Measurements from ENCODE around the gene C15orf61.

The C15orf61 gene

GRCh38 chr15:67521029-67521782 lies at the start of gene C15orf61:
Gene C15orf61, plus strand, starts transcription at chr15:67521131. Its CDS starts 118 bp downstream, at chr15:67521249.
- DNase-seq = peak; percentile 88

DNA sequence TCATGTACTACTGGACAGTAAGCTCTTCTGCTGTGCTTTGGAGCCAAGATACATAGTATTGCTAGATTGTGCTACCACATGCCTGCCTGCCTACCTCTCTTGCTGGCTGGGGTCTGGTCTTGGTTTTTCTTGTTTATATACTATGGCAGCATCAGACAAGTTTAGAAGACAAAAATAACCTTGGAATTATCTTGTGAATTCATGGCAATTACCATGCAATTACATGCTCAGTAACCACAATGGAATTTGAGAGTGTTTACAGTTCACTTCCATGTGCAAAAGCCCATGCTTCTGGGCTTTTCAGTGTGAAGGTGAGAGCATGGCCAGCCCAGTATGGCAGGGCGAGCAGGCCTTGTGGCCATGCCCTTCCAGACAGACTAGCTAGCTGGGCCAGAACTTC lies 48.0 kb upstream of the C15orf61 start:
- no peak for DNase-seq

DNA sequence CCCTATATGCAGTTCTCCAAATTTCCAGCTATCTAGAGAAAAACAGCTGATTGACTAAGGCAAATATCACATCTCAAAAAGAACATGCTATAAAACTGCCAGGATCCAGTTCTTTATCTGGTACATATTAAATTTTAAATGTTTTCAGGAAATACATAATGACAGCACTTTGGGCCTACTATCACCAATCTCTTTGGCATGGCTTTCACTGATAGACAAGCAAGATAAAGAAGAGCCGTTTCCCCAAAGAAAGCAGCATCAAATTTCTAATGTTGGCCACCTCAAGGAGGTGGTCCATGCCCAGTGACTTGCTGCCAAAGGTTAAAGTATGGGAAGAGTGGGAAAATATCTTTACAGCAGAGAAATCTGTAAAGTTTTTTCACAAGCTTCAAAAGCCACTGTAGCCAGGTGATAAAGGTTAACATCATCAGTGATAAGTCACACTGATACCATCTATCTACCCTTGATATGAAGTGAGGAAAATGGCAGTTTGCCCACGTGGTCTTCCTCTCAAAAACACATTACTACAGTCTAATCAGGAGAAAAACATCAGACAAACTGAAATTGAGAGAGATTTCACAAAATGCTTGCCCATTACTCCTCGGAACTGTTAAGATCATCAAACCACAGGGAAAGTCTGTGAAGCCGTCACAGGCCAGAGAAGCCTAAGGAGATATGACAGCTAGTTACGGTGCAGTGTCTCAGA lies 46.4 kb upstream of the C15orf61 start:
- DNase-seq = no peak

- no peak for DNase-seq
These were observed 41.0 kb upstream of the C15orf61 start for GRCh38 chr15:67479781-67480505.

DNA sequence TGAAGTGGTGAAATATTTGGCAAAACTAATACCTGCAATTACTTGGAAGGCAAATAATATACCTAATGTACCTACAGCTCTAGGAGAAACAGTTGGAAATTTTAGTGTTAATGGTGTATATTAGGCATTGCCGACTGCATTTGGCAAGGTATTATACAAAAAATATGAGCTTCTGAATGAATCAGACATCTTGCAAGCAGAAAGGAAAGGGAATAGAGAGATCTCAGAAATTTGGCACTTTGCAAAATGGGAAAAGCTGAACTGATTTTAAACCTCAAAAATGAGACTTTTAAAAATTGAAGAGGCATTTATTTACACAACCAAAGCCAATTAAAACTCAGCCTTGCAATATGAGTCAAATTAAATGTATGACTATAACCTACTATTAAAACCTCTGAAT lies 40.2 kb upstream of the C15orf61 start:
- no peak for DNase-seq

GRCh38 chr15:67481680-67482079 lies 39.3 kb upstream of the C15orf61 start:
- DNase-seq = no peak

DNA sequence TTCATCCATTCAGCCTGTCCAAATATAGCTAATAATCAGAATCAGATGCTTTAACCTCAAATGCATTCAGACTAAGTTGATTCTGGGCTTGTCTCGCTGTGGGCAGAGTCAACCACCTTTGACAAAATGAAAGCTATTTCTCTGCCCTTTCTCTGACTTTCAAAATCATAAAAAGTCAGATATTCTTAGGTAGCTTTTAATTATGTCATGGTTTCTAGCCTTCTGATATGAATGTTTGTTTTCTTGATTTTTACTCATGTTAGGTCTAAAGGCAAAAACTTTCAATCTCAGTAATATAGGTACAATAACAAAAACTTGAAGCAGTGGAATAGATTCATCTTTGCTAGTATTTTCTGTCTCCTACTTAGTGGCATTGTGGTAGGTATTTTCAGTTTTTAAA lies 25.3 kb upstream of the C15orf61 start:
- DNase-seq = no peak

GRCh38 chr15:67501177-67501835 lies 19.6 kb upstream of the C15orf61 start:
- no peak for DNase-seq

- DNase-seq = no peak
These were observed 19.0 kb upstream of the C15orf61 start for GRCh38 chr15:67501836-67502461.

- DNase-seq = no peak
These were observed 16.9 kb upstream of the C15orf61 start for GRCh38 chr15:67504056-67504455.

- no peak for DNase-seq
These were observed 16.1 kb upstream of the C15orf61 start for GRCh38 chr15:67504796-67505195.

DNA sequence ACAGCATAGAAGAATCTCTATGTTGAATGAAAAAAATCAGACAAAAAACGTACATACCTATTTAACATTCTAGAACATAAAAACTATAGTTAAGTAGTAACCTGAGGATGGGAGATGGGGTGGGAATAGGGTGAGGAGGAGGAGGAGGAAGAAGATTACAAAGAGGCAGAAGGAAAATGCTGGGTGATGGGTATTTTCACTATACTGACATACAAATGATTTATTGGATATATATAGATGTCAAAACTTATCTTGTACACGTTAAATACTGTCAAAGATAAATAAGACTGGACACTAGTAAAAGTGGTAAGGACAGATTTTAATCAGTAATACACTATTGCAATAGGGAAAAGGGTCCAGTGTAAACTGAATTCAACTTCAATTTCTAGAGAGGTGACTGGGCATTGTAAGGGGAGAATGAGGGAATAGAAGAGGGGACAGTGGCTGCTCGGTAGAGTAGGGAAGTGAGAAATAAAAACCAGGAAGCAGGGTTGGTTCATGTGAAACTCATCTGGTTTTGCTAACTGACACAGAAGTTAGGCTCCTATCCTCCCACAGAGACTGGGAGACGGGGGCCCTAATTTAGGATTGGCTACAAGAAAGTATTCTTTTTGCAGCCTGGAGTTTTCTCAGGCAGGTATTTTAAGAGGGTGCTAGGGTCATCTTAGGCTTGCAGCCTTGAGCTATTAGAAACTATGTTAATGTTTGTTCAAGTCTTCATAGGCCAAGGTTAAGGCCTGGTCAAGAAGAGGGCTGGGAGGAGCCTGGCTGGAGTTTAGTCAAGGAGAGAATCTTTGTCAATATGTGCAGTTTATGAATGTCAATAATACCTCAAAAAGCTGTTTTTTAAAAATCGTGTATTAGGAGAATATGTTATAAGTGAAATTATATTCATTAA lies 15.0 kb upstream of the C15orf61 start:
- DNase-seq = no peak

- DNase-seq = no peak
These were observed 13.9 kb upstream of the C15orf61 start for GRCh38 chr15:67506775-67507747.

- no peak for DNase-seq
These were observed 12.5 kb upstream of the C15orf61 start for GRCh38 chr15:67508407-67508806.

- no peak for DNase-seq
These were observed 11.0 kb upstream of the C15orf61 start for GRCh38 chr15:67509918-67510317.

- DNase-seq = no peak
These were observed 10.2 kb upstream of the C15orf61 start for GRCh38 chr15:67510597-67511190.

DNA sequence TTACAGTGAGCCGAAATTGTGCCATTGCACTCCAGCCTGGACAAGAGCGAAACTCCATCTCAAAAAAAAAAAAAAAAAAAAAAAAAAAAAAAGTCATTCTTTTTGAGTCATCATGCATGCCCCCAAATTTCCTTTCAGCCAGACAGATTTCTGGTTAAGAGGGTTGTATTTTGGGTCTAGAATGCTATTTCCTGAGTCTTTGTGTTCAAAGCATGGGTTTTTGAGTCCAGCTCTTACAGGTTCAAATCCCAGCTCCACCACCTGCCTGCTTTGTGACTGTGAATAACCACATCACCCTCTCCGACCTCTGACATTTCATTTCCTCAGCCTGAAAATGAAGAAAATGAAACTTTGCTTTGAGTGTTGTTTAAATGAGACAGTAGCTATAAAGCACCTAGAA lies 9.3 kb upstream of the C15orf61 start:
- DNase-seq = no peak

DNA sequence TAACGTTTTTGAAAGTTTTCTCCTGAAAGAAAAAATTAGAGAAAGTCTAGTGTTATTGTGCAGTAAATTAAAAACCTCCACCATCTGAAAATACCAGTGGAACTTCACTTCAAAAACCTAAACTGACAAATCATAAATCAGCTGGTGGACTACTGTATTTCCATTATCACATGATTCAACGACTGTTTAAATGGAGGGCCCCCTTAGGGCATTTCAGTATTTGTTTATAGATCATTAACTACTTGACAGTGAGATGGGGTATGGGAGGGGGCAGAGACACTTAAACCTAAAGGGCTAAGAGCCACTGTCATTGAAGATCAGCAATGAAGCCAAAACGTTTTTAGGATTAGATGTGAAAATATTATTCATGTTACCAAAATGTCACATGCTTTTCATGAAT lies 8.8 kb upstream of the C15orf61 start:
- no peak for DNase-seq

GRCh38 chr15:67512933-67513714 lies 7.8 kb upstream of the C15orf61 start:
- no peak for DNase-seq

All from NCI-H2171 (cell line).